HCT116 (cell line): ENCODE data around the gene POU1F1. TPM values are rescaled to one million over a fixed set of nuclear protein-coding genes. Genes with fewer than 3 reads are reported as not detected.

Source experiments
- ATAC-seq: fragments of 200-7000 bp; cut with Tn5 transposase; 2 replicates; pipeline ENCODE4 v1.9.1; 2020; ENCODE audit warnings: mild to moderate bottlenecking, moderate library complexity
- Bru-seq: library from RNA; stranded (reverse); fragments of 400-500 nt; gene quantifications from one replicate; lab custom pipeline; 2021; lab: Mats Ljungman, UMichigan
- BruChase-seq, 2 experiments: library from RNA; stranded (reverse); fragments of 400-500 nt; gene quantifications; one replicate each; lab custom pipeline; 2021; lab: Mats Ljungman, UMichigan
- BruUV-seq: library from RNA; stranded (reverse); fragments of 400-500 nt; replicated peaks from 2 replicates; lab custom pipeline; 2021; lab: Mats Ljungman, UMichigan
- CTCF ChIA-PET: fragments of 300-600 bp; sonication (Branson Sonifier 250); formaldehyde crosslinking; loops from one replicate; lab custom pipeline; 2021; ENCODE audit warnings: antibody characterized with exemption; lab: Charles Lee
- POLR2A ChIA-PET: fragments of 300-600, 350-600 bp; sonication (Branson Sonifier 250); formaldehyde crosslinking; loops from one replicate; lab custom pipeline; 2021; ENCODE audit warnings: antibody characterized with exemption; lab: Charles Lee
- RAD21 ChIA-PET, 2 experiments: fragments of 300-600 bp; sonication (Branson Sonifier 250); formaldehyde crosslinking; loops; one replicate each; lab custom pipeline; 2023; ENCODE audit warnings: low total read pairs in 2 of 2; ENCODE audit not compliant: uncharacterized antibody in 2 of 2, unreplicated experiment in 2 of 2, low non-redundant PET in 1 of 2; lab: Charles Lee
- DNase-seq: peaks from one replicate; pipeline ENCODE4 v3.0.0-alpha.2; 2010; ENCODE audit warnings: low read depth, low spot score
- H2AFZ ChIP-seq: fragments of 200-600 bp; shearing (Covaris generic), sonication (generic); 2 replicates; pipeline ENCODE4 v1.6.1; 2017; ENCODE audit warnings: low read depth, mixed run types, mixed read lengths, antibody characterized with exemption, low read length; ENCODE audit not compliant: poor library complexity, severe bottlenecking
- H3K27ac ChIP-seq: 2 replicates; pipeline ENCODE4 v1.5.1; 2012; ENCODE audit warnings: low read depth, low read length
- H3K27me3 ChIP-seq: fragments of 200-600 bp; sonication (generic); 2 replicates; pipeline ENCODE4 v1.6.1; 2016; ENCODE audit warnings: mixed run types, low read length, mixed read lengths; ENCODE audit not compliant: insufficient read depth
- H3K36me3 ChIP-seq, 2 experiments: fragments of 200-500 bp in 1 of 2; fragments of 200-600 bp in 1 of 2; sonication (Bioruptor generic) in 1 of 2; sonication (generic) in 1 of 2; 2 replicates each; pipeline versions ENCODE4 v1.5.1 to v1.6.1; 2014 to 2016; ENCODE audit warnings: low read length in 2 of 2, inconsistent platforms in 1 of 2, mixed read lengths in 1 of 2, mixed run types in 1 of 2; ENCODE audit not compliant: insufficient read depth in 2 of 2, control insufficient read depth in 1 of 2
- H3K4me1 ChIP-seq, 2 experiments: fragments of 200-600 bp in 1 of 2; sonication (generic) in 1 of 2; 2 replicates each; pipeline versions ENCODE4 v1.5.1 to v1.6.1; 2012 to 2017; ENCODE audit warnings: low read length in 2 of 2, inconsistent platforms in 1 of 2, mild to moderate bottlenecking in 1 of 2, mixed read lengths in 1 of 2, mixed run types in 1 of 2, moderate library complexity in 1 of 2; ENCODE audit not compliant: insufficient read depth in 2 of 2, control insufficient read depth in 1 of 2
- H3K4me2 ChIP-seq: fragments of 200-600 bp; sonication (generic); 2 replicates; pipeline ENCODE4 v1.6.1; 2017; ENCODE audit warnings: mixed run types, low read length, mixed read lengths
- H3K4me3 ChIP-seq, 2 experiments: fragments of 200-600 bp in 1 of 2; sonication (generic) in 1 of 2; replicated peaks in 1 of 2; 2 replicates each; pipeline ENCODE4 v1.5.1; 2011 to 2016; ENCODE audit warnings: low read length in 2 of 2, control low read depth in 1 of 2, low read depth in 1 of 2, mild to moderate bottlenecking in 1 of 2, mixed read lengths in 1 of 2, mixed run types in 1 of 2
- H3K79me2 ChIP-seq: fragments of 200-600 bp; sonication (generic); 2 replicates; pipeline ENCODE4 v1.6.1; 2017; ENCODE audit warnings: mild to moderate bottlenecking, mixed run types, low read length, moderate library complexity, mixed read lengths; ENCODE audit not compliant: insufficient read depth
- H3K9ac ChIP-seq: fragments of 200-600 bp; sonication (generic); 2 replicates; pipeline ENCODE4 v1.6.1; 2016; ENCODE audit warnings: low read length, mixed read lengths
- H3K9me2 ChIP-seq: fragments of 200-600 bp; sonication (generic), shearing (Covaris generic); 2 replicates; pipeline ENCODE4 v1.6.1; 2017; ENCODE audit warnings: mixed run types, mild to moderate bottlenecking, moderate library complexity; ENCODE audit not compliant: insufficient read depth
- H3K9me3 ChIP-seq, 2 experiments: fragments of 200-500 bp in 1 of 2; fragments of 200-600 bp in 1 of 2; sonication (Bioruptor generic) in 1 of 2; sonication (generic) in 1 of 2; 2 replicates each; pipeline ENCODE4 v1.6.1; 2014 to 2017; ENCODE audit warnings: low read length in 2 of 2, mixed read lengths in 2 of 2, inconsistent platforms in 1 of 2, low read depth in 1 of 2, mild to moderate bottlenecking in 1 of 2, mixed run types in 1 of 2, moderate library complexity in 1 of 2; ENCODE audit not compliant: control insufficient read depth in 1 of 2, insufficient read depth in 1 of 2
- H4K20me1 ChIP-seq: fragments of 200-600 bp; sonication (generic), shearing (Covaris generic); 2 replicates; pipeline ENCODE4 v1.6.1; 2017; ENCODE audit warnings: mixed run types, mild to moderate bottlenecking, moderate library complexity; ENCODE audit not compliant: insufficient read depth
- ATF3 ChIP-seq: IDR thresholded peaks from 2 replicates; pipeline ENCODE4 v1.6.1; 2012
- CEBPB ChIP-seq: IDR thresholded peaks from 2 replicates; pipeline ENCODE4 v1.6.1; 2012; ENCODE audit warnings: low read depth
- CTCF ChIP-seq, 3 experiments: fragments of 200-600 bp in 1 of 3; sonication (generic) in 1 of 3; IDR thresholded peaks in 2 of 3; conservative IDR thresholded peaks in 1 of 3; 2 replicates each; pipeline ENCODE4 v1.5.1; 2012 to 2017; ENCODE audit warnings: low read depth in 2 of 3, low read length in 2 of 3, antibody characterized with exemption in 1 of 3, borderline replicate concordance in 1 of 3, control low read depth in 1 of 3, mild to moderate bottlenecking in 1 of 3, mixed read lengths in 1 of 3, mixed run types in 1 of 3, moderate library complexity in 1 of 3; ENCODE audit not compliant: insufficient read depth in 1 of 3
- EGR1 ChIP-seq: IDR thresholded peaks from 2 replicates; pipeline ENCODE4 v1.6.1; 2012; ENCODE audit warnings: low read depth
- ELF1 ChIP-seq: IDR thresholded peaks from 2 replicates; pipeline ENCODE4 v1.6.1; 2012; ENCODE audit warnings: low read depth, borderline replicate concordance
- EZH2phosphoT487 ChIP-seq: fragments of 200-600 bp; IDR thresholded peaks from 2 replicates; pipeline ENCODE4 v1.6.1; 2018; ENCODE audit warnings: antibody characterized with exemption, borderline replicate concordance
- FOSL1 ChIP-seq: IDR thresholded peaks from 2 replicates; pipeline ENCODE4 v1.6.1; 2012; ENCODE audit warnings: low read depth
- JUND ChIP-seq: IDR thresholded peaks from 2 replicates; pipeline ENCODE4 v1.6.1; 2012
- MAX ChIP-seq: IDR thresholded peaks from 2 replicates; pipeline ENCODE4 v1.6.1; 2012
- RAD21 ChIP-seq: IDR thresholded peaks from 2 replicates; pipeline ENCODE4 v1.6.1; 2012; ENCODE audit warnings: low read depth, mild to moderate bottlenecking
- SP1 ChIP-seq: IDR thresholded peaks from 2 replicates; pipeline ENCODE4 v1.6.1; 2012; ENCODE audit warnings: low read depth
- SRF ChIP-seq: IDR thresholded peaks from 2 replicates; pipeline ENCODE4 v1.6.1; 2012; ENCODE audit warnings: low read depth
- TCF7L2 ChIP-seq: IDR thresholded peaks from 2 replicates; pipeline ENCODE4 v1.7.0; 2011; ENCODE audit warnings: borderline replicate concordance, inconsistent platforms; ENCODE audit not compliant: insufficient read depth, insufficient read length; ENCODE audit errors: extremely low read depth
- YY1 ChIP-seq: IDR thresholded peaks from 2 replicates; pipeline ENCODE4 v1.6.1; 2011; ENCODE audit warnings: low read length, low read depth, moderate library complexity, mild to moderate bottlenecking; ENCODE audit not compliant: insufficient replicate concordance; ENCODE audit errors: extremely low read depth
- ZBTB33 ChIP-seq: IDR thresholded peaks from 2 replicates; pipeline ENCODE4 v1.6.1; 2011; ENCODE audit warnings: mild to moderate bottlenecking, low read length, moderate library complexity; ENCODE audit not compliant: insufficient replicate concordance; ENCODE audit errors: extremely low read depth
- intact Hi-C: fragments of 100-400 bp; cut with micrococcal nuclease; formaldehyde crosslinking; loops from 2 replicates; pipeline ENCODE4 v1.10.0; 2022
- long read RNA-seq: library from polyadenylated mRNA; unstranded; transcript quantifications from one replicate; pipeline ENCODE4 v2.0.0, GENCODE V29; 2021; ENCODE audit not compliant: unreplicated experiment
- polyA plus RNA-seq: library from polyadenylated mRNA; unstranded; fragments of >200 nt; gene quantifications from 2 replicates; pipeline ENCODE4 v1.2.1, GENCODE V29; 2012; ENCODE audit warnings: missing spikeins
- total RNA-seq: library from RNA; stranded (reverse); gene quantifications from one replicate; pipeline ENCODE4 v1.2.1, GENCODE V29; 2021; ENCODE audit not compliant: unreplicated experiment

POU1F1 gene
- total RNA-seq (not detected), Bru-seq, nascent RNA (not detected), BruChase-seq, experiment 1, labeled RNA remaining after a 6-hour chase (not detected), BruChase-seq, experiment 2, labeled RNA remaining after a 2-hour chase (percentile 5 among the genes with signal in this experiment)
- not detected in 2 replicates for polyA plus RNA-seq
- long read RNA-seq: 0 reads

GRCh38 chr3:87276484-87276883 lies at the start of gene POU1F1:
Gene POU1F1 (minus strand): TSS chr3:87276584. CDS start chr3:87276462, 122 bp downstream.
- H3K9me2 ChIP-seq: no peaks in the 10 kb centered on the region
- H3K27me3 ChIP-seq: no peaks in the 10 kb centered on the region
- ATAC-seq (no peak), DNase-seq (no peak)
- H3K79me2 ChIP-seq: no peaks in the 10 kb centered on the region
- CTCF ChIA-PET: no interaction called here
- TF ChIP-seq MAX (no peak), SP1 (no peak), EGR1 (no peak), CEBPB (no peak), ELF1 (no peak), CTCF (IDR thresholded peaks at IDR 0.05 in 2 of 3, conservative IDR thresholded peaks at IDR 0.05 in 1 of 3; ENCODE audit: borderline replicate concordance in 1 of 3, insufficient read depth in 1 of 3, low read depth in 2 of 3, low read length in 2 of 3) (no peak), ATF3 (no peak), EZH2phosphoT487 (no peak), JUND (no peak), RAD21 (no peak), TCF7L2 (no peak), FOSL1 (no peak), ZBTB33 (no peak), YY1 (no peak), SRF (no peak)
- no peak within 1 kb of the TSS for H3K4me3 ChIP-seq
- H3K27ac ChIP-seq: no peak within 1 kb of the TSS
- H4K20me1 ChIP-seq: no peaks in the 10 kb centered on the region
- H3K9me3 ChIP-seq: no peaks in the 10 kb centered on the region
- POLR2A ChIA-PET: no interaction called here
- intact Hi-C loops: no loop called here
- peak within 1 kb of the TSS; percentile 31 for H2AFZ ChIP-seq
- no TSS peak for BruUV-seq
- H3K4me2 ChIP-seq: no peak within 1 kb of the TSS
- no peak within 1 kb of the TSS for H3K9ac ChIP-seq
- H3K4me1 ChIP-seq: no peaks in the 10 kb centered on the region
- H3K36me3 ChIP-seq: no peaks in the 10 kb centered on the region
- RAD21 ChIA-PET: no interaction called here
